ENCODE measurements around the gene INF2.

Gene INF2

DNA sequence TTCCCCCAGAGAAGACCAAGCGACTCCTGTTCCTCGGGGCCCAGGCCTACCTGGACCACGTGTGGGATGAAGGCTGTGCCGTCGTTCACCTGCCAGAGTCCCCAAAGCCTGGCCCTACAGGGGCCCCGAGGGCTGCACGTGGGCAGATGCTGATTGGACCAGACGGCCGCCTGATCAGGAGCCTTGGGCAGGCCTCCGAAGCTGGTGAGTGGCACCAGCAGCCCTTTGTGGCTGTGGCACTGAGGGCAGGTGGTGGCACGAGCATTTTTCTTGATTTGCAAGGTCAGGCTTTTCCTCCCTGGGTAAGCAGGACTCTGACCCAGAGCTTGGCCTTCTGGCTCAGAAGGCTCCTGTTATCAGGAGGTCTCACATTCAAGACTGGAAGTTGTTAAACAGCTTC, 66.2 kb downstream of the INF2 start:
- no peak for DNase-seq

DNA sequence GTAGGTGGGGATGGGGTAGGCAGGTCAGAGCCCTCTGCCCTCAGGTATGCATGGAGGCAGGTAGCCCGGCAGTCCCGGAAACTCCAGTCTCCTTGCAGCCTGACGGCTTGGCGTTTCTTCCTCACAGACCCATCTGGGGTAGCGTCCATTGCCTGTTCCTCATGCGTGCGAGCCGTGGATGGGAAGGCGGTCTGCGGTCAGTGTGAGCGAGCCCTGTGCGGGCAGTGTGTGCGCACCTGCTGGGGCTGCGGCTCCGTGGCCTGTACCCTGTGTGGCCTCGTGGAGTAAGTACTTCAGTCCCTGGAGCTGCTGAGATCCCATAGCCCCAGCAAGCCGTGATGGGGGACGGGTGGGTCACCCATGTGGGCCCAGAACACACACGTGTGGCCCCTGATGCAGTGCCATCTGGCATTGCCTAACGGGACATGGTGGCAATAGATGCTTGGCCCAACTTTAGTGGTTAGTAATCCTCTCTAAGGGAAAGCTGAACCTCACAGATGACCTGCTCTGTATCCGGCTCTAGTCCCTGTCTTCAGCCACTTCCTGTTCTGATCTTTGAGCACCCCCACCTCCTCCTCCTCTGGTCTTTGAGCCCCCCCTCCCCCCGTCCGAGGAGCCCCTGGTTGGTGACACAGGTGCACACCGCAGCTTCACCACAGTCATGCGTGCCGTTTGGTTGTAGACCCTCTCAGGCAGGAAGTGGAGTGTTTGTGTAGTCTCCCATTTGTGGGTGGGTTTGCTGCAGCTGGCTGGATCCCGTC, 67.2 kb downstream of the INF2 start:
- DNase-seq, result no peak

DNA sequence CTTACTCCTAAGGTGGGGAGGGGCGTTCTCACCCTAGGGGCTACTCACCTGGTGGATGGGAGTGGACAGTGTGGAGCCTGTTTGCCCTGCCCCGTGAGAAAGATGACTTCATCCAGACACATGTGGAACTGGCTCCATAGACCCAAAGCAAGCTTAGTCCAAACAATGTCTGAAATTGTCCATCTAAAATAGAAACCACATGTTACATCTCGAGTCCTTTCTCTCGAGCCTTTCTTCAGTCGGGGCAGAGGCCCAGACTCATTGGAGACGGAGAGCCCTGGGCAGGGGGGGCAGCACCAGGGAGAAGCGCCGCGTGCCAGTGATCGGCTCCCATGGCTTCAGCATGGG, 67.8 kb downstream of the INF2 start:
- DNase-seq, result no peak

DNA sequence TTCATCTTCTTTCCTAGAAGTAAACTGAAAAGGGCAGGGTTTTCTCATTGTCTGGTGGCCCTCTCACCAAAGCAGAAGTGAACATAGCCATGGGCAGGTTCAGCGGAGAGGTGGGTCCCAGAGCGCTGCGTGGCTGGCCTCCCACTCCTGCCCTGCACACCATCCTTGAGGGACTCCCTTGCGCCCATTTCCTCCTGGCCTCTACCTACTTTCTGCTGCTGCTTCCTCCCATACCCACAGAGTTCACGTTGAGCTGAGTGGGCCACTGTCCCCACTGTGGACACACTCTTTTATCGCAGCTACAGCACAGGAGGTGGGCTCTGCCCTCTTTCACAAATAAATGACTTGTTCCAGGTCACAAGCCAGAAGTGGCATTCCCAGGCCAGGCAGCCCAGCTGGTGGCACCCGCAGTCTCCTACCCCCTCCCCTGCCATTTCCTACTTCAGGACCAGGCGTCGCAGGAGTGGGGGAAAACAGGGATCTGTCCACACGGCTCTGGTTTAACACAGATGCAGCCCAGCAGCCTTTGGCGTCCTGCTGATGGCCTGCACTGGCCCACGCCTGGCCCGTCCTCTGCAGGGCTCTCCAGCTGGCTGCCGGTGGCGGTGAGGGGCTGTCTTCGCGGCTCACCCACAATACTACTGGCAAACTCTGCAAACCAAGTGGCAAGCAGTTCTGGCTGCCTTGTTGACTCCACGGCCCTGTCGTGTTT, 68.4 kb downstream of the INF2 start:
- no peak for DNase-seq

DNA sequence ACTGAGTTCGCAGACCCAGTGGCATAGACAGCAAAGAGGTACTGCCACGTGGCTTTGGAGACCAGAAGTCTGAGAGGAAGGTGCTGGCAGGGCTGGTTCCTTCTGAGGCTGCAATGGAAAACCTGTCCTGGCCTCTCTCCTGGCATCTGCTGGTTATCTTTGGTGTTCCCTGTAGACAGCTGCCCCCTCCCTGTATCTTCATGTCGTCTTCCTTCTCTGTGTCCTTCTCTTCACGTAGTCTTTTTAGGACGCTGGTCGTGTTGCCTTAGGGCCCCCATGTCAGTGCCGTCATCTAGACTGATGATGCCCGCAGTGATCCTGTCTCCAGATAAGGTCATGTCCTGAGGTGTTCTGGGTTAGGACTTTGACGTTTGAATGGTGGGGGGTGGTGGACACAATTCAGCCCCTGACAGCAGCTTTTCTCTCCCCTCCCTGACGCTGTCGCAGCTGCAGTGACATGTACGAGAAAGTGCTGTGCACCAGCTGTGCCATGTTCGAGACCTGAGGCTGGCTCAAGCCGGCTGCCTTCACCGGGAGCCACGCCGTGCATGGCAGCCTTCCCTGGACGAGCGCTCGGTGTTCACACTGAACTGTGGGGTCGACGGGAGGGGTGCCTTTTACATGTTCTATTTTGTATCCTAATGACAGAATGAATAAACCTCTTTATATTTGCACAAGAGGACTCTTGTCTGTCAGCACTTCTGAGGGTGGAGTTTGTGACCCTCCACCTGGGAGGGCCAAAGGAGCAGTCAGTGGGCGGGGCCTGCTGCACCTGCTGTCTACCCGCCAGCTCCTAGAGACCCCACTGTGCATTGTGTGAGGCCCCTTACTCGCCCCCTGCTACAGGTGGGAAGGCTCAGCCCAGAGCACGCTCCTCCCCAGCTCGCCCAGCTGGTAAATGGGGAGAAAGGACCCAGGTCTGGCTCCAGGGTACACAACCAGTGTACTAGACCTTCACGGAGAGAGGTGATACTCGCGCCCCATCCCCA, 69.9 kb downstream of the INF2 start:
- no peak for DNase-seq

DNA sequence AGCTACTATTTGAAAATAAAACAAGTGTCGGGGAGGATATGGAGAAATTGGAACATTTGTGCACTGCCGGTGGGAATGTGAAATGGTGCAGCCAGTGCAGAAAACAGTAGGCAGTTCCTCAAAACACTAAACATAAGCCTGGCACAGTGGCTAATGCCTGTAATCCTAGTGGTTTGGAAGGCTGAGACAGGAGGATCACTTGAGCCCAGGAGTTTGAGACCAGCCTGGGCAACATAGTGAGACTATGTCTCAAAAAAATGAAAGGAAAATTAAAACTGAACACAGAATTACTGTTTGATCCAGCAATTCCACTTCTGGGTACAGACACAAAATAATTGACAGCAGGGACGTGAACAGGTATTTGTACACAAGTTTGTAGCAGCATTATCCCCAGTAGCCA, 76.1 kb downstream of the INF2 start:
- DNase-seq, result no peak

DNA sequence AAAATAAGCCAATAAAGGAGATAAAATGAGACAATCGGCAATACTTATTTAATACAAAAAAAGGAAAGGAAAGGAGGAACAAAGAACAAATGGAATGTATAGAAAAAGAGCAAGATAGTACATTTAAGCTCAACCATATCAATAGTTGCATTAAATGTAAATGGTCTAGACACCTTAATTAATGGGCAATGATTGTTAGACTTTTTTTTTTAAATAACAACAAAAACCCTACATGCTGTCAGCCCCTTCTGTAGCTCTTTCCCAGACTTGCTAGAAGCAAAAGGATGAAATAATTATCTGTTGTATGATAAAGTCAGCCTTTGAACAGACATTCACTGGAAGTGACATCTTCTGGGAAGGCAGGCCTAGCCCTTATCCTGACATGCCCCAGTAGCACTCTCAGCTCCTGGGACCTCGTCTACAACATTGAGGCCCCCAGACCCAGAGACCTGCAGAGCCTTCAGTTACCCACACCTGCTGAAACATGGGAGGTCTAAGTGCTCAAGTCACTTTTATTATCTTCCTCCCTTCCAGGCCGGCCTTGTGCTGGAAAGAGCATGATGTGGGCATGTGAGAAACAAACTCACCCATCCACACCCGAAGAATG, 76.9 kb downstream of the INF2 start:
- DNase-seq, result no peak

DNA sequence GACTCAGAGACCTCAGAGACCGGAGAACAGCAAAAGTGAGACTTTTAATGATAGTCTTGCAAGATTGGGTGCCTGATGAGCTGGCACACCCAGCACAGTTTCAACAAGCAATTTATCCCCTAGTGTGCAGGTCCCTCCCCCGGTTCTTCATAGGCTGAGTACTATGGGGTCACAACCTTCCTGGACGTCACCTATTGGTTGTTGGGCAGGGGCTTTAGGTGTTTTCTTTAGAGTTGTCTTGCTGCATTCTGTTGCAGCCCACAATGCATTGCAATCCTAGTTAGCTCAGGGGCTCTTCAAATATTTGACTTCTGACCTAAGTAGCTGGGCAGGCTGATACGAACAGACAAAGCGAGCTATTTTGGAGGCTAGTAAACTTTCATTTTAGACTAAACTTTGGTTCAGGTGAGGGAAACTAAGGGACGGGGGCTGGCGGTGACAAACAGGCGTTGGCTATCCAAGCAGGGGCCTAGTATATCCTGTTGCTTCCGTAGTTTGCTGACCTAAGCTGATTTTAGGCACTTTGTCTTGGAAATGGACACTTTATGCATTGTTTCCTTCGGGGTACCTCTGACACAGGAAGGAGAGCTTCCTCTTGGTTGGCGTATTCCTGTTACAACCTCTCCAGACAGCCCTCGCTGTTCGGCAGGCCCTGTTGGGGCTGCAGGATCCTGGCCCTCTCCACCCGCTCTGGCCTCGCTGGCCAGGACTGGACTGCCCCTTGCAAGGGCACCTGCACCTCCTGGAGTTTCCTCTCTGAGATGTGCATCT, 77.6 kb downstream of the INF2 start:
- no peak for DNase-seq

DNA sequence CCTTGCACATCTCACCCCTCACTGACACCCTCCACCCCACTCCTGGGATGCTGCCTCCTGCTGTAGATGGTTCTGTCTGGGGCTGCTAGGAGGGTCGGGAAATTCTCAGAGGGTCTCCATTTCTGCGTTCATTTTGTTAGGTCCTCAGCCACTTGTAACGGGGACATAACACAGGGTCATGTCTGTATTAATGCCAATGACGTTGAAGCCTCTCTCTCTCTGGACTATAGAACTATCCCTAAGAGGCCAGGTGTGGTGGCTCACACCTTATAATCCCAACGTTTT, 78.2 kb downstream of the INF2 start:
- DNase-seq, result no peak

DNA sequence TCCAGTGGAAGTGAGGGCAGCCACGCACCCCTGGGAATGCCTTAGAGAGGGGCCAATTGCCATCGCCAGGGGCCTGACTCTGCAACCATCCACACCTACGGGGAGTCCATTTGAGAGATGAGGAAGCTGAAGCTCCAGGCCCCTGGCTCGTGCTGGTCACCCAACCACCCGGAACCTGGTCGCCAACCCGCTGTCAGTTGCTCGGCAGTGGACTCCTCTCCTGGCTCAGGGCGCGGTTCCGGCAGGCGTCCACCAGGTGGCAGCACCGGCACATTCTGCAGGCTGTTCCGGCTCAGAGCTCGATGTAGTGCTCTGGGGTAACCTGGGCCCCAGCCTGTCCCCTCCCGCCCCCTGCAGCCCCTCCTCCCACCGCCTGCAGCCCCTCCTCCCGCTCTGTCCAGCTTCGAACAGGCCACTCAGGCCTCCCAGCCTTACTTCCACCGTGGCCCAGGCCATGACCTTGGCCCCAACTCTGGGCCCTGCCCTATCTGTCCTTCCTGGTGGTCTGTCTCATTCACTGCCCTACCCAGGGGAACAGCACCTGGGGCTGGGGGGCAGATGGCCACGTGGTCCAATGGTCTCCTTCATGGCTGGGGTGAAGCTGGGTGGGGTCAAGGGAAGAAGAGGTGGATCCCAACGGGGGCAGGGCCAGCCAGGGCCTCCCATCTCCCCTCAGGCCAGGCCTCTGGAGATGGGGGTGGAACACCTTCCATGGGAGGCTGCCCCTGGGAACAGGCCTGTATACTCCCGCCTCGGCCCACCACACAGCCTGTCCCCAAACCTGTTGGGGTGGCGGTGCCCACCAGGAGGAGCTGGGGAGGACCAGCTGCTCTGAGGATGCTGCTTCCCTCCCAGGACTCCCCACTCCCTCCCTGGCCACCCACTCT, 79.3 kb downstream of the INF2 start:
- peak; percentile 76 for DNase-seq

DNA sequence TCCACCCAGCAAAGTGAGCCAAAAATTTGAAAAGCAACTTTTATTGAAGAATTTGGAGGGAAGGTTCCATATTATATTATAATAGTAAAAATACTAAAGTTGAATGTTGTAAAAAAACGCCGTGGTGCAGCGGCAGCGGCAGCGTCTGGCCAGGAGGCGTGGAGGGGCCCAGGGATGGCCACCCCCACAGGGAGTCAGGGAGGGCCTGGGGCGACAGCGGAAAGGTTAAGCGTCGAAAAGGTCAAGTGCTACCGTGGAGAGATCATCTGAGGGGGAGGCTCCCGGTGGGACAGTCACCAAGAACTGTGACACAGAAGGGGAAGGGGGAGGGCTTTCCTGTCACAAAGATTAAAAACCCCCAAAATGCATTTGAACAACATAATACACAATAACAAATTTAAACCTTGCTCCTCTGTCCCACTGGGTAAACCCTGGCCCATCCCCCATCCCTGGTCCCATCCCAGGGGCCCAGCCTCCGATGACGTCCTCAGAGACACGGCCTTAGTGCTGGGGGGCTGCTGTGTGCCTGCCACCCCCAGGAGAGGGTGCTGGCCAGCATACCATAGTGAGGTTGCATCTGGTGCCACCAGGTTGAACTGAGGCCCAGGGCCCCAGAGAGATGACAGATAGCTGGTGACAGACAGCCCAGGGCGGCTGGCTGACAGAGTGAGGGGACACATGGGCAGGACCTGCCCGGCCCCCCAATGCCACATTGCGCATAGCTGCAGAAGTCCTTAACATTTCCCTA, 80.1 kb downstream of the INF2 start:
- DNase-seq, result no peak

DNA sequence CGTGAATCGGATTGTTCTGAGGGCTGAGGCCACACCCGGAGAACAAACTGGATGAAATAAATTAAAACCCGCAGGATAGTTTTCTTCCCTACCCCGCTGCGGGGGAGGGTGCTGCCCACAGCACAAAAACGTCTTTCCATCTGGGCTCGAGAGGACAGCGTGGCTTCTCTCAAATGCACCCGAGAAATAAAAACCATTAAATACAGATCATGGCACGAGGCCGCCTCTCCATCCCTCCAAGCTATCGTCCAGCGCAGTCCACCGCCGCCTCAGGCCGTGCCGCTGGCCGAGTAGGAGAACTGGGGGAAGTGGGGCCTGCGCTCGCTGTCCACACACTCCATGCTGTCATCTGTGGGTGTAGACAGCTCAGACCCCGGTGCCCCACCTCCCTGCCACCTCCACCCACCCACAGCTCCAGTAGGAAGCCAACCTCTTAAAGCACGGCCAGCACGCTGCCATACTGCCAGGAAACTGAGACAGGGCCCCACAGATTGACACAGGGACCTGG, 80.7 kb downstream of the INF2 start:
- DNase-seq, result no peak

DNA sequence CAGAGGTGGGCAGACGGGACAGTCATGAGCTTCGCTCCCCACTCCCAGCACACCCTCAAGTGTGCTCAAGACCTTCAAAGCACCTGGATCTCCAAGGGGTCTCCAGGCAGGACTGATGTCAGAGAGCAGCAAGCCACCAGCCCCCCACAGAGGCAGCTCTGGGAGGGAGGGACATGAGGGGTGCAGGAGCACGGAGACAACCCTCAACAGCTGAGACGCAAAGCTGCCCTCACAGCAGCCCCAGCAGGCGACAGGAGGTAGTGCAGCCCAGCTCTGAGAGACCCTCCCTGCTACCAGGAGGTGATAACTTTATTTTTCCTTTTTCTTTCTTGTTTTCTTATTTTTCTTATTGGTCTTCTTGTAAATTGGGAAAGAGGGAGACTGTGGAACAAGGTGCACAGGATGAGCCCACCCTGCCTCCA, 81.4 kb downstream of the INF2 start:
- DNase-seq, result no peak

DNA sequence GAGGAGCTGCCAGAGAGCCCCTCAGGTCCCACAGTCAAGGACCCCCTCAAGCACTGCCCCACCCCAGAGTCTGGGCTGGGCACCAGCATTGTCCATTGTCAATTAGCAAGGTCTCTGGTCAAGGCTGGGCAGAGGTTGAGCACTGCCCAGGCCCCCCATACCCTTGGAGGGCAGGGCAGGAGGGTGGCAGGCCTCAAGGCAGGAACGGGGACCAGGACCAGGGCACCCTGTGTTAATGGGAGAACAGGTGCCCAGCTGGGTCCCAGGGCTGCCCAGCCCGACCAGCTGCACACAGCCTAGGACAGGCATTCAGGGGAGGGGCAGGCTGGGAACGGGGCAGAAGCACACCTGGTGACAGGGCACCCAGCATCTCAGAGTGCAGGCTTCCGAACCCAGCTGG, 82.0 kb downstream of the INF2 start:
- DNase-seq, result no peak
